ENCODE results near the gene PTTG1. TPM values are rescaled to one million over a fixed set of nuclear protein-coding genes. Genes with fewer than 3 reads are reported as not detected.

The PTTG1 gene
- total and polyA plus RNA-seq, 12 donors, result 2.2 to 56.3 (median 6.0) TPM

DNA sequence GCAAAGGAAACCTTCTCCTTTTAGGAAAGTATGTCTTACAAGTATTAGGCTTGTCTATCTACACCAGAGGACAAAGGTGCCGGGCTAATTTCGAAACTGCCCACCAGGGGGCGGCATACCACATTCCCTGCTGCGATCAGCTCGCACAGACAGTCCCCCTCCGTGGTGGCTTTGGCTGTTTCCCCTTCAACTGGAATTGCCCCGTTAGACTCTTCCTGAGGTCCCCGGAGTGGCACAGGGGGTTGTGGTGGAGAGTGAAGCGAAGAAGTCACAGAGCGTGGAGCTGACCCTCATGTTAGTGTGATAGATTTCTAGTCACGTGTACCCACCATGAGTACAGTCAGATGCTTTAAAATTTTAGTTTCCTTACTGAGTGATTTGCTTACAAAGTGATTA, 17.5 kb downstream of the PTTG1 start:
- peak; percentile 74 to 96 (median 87) for DNase-seq
- intact Hi-C loops (cut with DNase I), result no loop called here
- H3K27me3 ChIP-seq, result peaks cover 6% of the 10 kb centered on the region
- H3K4me3 ChIP-seq, result peak overlapping the region in 2 of 4 donors; percentile 20 to 62
- H3K9me3 ChIP-seq (replicated peaks in 1 of 3), result no peaks in the 10 kb centered on the region
- 0 to 1% (median 1%) methylated on average over 7 to 11 of the region's 11 CpGs for WGBS, 4 donors
- peak overlapping the region in 1 of 5 donors; percentile 50 for H3K27ac ChIP-seq
- H3K4me1 ChIP-seq (replicated peaks in 1 of 2), result peaks cover 4 to 7% of the 10 kb centered on the region in 2 donors
- H3K36me3 ChIP-seq (replicated peaks in 1 of 2), result no peaks in the 10 kb centered on the region
- no peak for TF ChIP-seq POLR2A (IDR thresholded peaks at IDR 0.05)
- TF ChIP-seq, protein P1, sequence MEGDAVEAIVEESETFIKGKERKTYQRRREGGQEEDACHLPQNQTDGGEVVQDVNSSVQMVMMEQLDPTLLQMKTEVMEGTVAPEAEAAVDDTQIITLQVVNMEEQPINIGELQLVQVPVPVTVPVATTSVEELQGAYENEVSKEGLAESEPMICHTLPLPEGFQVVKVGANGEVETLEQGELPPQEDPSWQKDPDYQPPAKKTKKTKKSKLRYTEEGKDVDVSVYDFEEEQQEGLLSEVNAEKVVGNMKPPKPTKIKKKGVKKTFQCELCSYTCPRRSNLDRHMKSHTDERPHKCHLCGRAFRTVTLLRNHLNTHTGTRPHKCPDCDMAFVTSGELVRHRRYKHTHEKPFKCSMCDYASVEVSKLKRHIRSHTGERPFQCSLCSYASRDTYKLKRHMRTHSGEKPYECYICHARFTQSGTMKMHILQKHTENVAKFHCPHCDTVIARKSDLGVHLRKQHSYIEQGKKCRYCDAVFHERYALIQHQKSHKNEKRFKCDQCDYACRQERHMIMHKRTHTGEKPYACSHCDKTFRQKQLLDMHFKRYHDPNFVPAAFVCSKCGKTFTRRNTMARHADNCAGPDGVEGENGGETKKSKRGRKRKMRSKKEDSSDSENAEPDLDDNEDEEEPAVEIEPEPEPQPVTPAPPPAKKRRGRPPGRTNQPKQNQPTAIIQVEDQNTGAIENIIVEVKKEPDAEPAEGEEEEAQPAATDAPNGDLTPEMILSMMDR (IDR thresholded peaks at IDR 0.05), result peak; percentile 75 to 93 (median 86)

DNA sequence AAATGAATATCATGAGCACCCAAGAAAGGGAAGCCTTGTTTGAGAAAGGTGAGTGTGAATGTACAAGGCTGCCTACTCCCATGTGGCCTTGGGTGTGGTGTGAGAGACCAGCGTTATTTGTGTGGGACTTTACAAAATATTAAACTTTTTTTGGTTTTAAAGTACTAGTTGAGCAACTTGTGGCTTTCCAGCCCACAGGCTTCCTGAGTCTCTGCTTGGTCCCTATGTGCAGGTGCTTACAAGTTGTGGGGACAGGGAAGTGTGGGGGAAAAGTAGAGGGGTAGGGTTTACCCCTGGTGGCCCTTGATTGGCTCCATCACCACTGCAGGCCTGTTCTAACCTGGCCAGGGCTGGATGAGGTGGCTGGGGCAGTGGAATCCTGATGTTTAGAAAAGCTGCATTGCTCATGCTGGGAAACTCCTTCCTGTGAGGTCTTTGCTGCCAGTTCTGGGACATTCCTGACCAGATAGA, 19.7 kb downstream of the PTTG1 start:
- Histone ChIP-seq H3K27ac (no peak overlapping the region), H3K36me3 (replicated peaks in 1 of 2) (no peaks in the 10 kb centered on the region), H3K9me3 (replicated peaks in 1 of 3) (no peaks in the 10 kb centered on the region), H3K27me3 (no peaks in the 10 kb centered on the region), H3K4me1 (replicated peaks in 1 of 2) (peaks cover 4 to 7% of the 10 kb centered on the region in 2 donors), H3K4me3 (no peak overlapping the region)
- intact Hi-C loops (cut with DNase I), result loop anchor here in 1 of 2 donors (10.0 kb wide), 1 partner anchor 63 kb away; no protein-coding TSS in a partner anchor
- DNase-seq, result no peak
- WGBS, 4 donors, result 34 to 88% (median 54%) methylated on average over 1 of the region's 1 CpG
- no peak for TF ChIP-seq POLR2A (IDR thresholded peaks at IDR 0.05)
- TF ChIP-seq, protein P1 (IDR thresholded peaks at IDR 0.05), result no peak

DNA sequence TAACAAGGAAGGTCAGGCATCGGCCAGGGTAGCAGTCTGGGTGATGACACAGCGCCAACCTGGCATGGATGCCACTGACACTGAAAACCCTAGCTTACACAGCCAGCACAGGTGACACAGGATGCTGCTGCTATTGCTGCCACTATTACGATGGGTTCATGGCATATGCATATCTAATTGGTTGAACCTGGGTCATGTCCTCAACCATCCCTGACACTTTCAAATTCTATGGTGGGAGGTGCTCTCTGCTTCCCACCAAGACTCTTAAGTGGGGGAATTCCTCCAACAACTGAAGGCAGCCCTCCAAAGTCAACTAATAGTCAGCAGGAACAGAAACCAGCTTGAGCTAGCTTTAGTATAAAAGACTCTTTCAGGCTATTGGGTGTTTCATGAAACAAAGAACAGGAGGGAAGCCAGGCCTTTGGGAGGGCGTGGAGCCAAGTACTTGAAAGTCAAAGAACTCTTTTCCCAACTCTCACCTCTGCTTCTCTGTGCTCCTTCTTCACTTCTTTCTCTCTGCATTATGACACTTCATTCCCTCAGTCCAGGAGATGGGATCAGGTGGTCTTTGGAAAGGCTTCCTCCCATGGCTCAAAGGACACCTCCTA, 21.3 kb downstream of the PTTG1 start:
- no peak for DNase-seq
- H3K4me3 ChIP-seq, result no peak overlapping the region
- no peak overlapping the region for H3K27ac ChIP-seq
- no peaks in the 10 kb centered on the region for H3K36me3 ChIP-seq (replicated peaks in 1 of 2)
- 62 to 74% (median 70%) methylated on average over 4 of the region's 4 CpGs for WGBS, 4 donors
- TF ChIP-seq POLR2A (IDR thresholded peaks at IDR 0.05), result no peak
- TF ChIP-seq, protein P1 (IDR thresholded peaks at IDR 0.05), result no peak
- H3K9me3 ChIP-seq (replicated peaks in 1 of 3), result no peaks in the 10 kb centered on the region
- intact Hi-C loops (cut with DNase I), result loop anchor here in 1 of 2 donors (10.0 kb wide), 1 partner anchor 62 kb away; no protein-coding TSS in a partner anchor
- no peaks in the 10 kb centered on the region for H3K27me3 ChIP-seq
- peaks cover 4 to 7% of the 10 kb centered on the region in 2 donors for H3K4me1 ChIP-seq (replicated peaks in 1 of 2)

DNA sequence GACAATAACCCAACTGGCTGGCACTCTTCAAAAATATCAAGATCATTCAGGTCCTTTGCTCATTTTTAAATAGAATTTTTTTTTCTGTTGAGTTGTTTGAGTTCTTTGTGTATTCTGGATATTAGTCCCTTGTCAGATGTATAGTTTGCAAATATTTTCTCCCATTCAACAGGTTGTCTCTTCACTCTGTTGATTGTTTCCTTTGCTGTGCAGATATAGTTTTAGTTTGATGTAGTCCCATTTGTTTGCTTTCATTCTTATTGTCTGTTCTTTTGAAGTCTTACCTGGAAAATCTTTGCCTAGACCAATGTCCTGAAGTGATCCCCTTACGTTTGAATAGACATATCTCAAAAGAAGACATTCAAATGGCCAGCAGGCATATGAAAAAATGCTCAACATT, 22.8 kb downstream of the PTTG1 start:
- DNase-seq, result no peak
- intact Hi-C loops (cut with DNase I), result loop anchor here in 1 of 2 donors (10.0 kb wide), 1 partner anchor 60 kb away; no protein-coding TSS in a partner anchor
- H3K27ac ChIP-seq, result no peak overlapping the region
- no peaks in the 10 kb centered on the region for H3K27me3 ChIP-seq
- H3K4me1 ChIP-seq (replicated peaks in 1 of 2), result no peaks in the 10 kb centered on the region
- 65 to 69% (median 67%) methylated on average over 1 of the region's 1 CpG for WGBS, 4 donors
- H3K9me3 ChIP-seq (replicated peaks in 1 of 3), result no peaks in the 10 kb centered on the region
- H3K36me3 ChIP-seq (replicated peaks in 1 of 2), result no peaks in the 10 kb centered on the region
- H3K4me3 ChIP-seq, result no peak overlapping the region
- no peak for TF ChIP-seq POLR2A (IDR thresholded peaks at IDR 0.05)
- TF ChIP-seq, protein P1 (IDR thresholded peaks at IDR 0.05), result no peak
